Osteocyte (in vitro differentiated cells): ENCODE data around the gene C10orf53. TPM values are rescaled to one million over a fixed set of nuclear protein-coding genes. Genes with fewer than 3 reads are reported as not detected.
A peak's percentile ranks its signal among the peaks of the same experiment; 100 is the strongest.

Source experiments
- DNase-seq: peaks from one replicate; pipeline ENCODE4 v3.0.0; 2021; ENCODE audit warnings: mixed read lengths; ENCODE audit not compliant: unreplicated experiment; ENCODE audit errors: extremely low spot score
- H3K27ac Mint-ChIP-seq: one replicate; pipeline ENCODE4 v1.8.0; 2021; ENCODE audit warnings: mild to moderate bottlenecking, mixed read lengths; ENCODE audit not compliant: unreplicated experiment
- H3K27me3 Mint-ChIP-seq: one replicate; pipeline ENCODE4 v1.8.0; 2021; ENCODE audit warnings: mixed read lengths; ENCODE audit not compliant: unreplicated experiment
- H3K36me3 Mint-ChIP-seq: one replicate; pipeline ENCODE4 v1.8.0; 2021; ENCODE audit warnings: mixed read lengths; ENCODE audit not compliant: unreplicated experiment
- H3K4me1 Mint-ChIP-seq: one replicate; pipeline ENCODE4 v1.8.0; 2021; ENCODE audit warnings: mixed read lengths; ENCODE audit not compliant: unreplicated experiment
- H3K4me3 Mint-ChIP-seq: one replicate; pipeline ENCODE4 v1.8.0; 2021; ENCODE audit warnings: mild to moderate bottlenecking, moderate library complexity, mixed read lengths; ENCODE audit not compliant: unreplicated experiment
- H3K9me3 Mint-ChIP-seq: one replicate; pipeline ENCODE4 v1.8.0; 2021; ENCODE audit warnings: mixed read lengths; ENCODE audit not compliant: unreplicated experiment
- total RNA-seq: library from RNA; stranded (reverse); gene quantifications from 2 replicates; pipeline ENCODE4 v1.2.1, GENCODE V29; 2021
- TF ChIP-seq, protein P1 (sequence below): fragments of 200-600 bp; sonication (generic); IDR thresholded peaks from 2 replicates; pipeline ENCODE4 v1.5.0; 2021; ENCODE audit warnings: antibody characterized with exemption, mild to moderate bottlenecking, moderate library complexity

C10orf53 gene
- total RNA-seq, 1 donor from 2014 or later = not detected

DNA sequence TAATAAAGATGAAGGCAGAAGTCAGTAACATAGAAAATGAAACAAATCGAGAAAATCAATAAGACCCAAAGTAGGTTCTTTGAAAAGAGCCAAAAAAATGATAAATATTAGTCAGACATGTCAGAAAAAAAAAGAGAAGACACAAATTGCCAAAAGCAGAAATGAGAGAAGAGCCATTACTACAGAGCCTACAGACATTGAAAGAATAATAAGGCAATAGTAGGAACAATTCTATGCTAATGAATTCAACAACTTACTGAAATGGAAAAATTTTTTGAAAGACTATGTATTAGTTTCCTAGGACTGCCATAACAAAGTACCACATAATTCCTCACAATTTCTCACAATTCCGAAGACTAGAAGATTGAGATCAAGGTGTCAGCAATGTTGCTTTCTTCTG lies 47.1 kb downstream of the C10orf53 start:
- peaks cover 17% of the 10 kb centered on the region for H3K9me3 Mint-ChIP-seq
- peaks cover 2% of the 10 kb centered on the region for H3K36me3 Mint-ChIP-seq
- H3K27ac Mint-ChIP-seq = no peak overlapping the region
- no peak for DNase-seq
- peaks cover 10% of the 10 kb centered on the region for H3K27me3 Mint-ChIP-seq
- TF ChIP-seq, protein P1, sequence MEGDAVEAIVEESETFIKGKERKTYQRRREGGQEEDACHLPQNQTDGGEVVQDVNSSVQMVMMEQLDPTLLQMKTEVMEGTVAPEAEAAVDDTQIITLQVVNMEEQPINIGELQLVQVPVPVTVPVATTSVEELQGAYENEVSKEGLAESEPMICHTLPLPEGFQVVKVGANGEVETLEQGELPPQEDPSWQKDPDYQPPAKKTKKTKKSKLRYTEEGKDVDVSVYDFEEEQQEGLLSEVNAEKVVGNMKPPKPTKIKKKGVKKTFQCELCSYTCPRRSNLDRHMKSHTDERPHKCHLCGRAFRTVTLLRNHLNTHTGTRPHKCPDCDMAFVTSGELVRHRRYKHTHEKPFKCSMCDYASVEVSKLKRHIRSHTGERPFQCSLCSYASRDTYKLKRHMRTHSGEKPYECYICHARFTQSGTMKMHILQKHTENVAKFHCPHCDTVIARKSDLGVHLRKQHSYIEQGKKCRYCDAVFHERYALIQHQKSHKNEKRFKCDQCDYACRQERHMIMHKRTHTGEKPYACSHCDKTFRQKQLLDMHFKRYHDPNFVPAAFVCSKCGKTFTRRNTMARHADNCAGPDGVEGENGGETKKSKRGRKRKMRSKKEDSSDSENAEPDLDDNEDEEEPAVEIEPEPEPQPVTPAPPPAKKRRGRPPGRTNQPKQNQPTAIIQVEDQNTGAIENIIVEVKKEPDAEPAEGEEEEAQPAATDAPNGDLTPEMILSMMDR = no peak
- H3K4me3 Mint-ChIP-seq = no peak overlapping the region
- no peaks in the 10 kb centered on the region for H3K4me1 Mint-ChIP-seq

DNA sequence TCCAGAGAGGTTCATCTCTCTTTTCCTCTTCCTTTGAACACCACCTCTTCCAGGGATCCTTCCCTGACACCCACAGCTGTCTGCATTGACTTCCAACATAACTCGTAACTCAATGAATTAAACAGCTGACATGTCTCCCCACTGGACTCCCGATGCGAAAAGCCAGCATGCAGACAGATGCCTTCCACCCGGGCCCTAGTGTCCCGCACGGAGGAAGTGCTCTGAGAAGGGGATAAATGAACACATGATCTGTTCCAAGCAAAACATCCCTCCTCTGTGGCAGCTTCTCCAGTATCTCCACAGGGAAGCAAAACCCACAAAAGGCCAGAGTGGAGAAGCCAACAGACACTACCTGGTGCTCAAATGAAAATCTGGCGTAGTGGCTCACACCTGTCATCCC lies 54.4 kb downstream of the C10orf53 start:
- H3K36me3 Mint-ChIP-seq = no peaks in the 10 kb centered on the region
- H3K27me3 Mint-ChIP-seq = peaks cover 7% of the 10 kb centered on the region
- peak; percentile 60 for DNase-seq
- H3K9me3 Mint-ChIP-seq = no peaks in the 10 kb centered on the region
- TF ChIP-seq, protein P1 = no peak
- no peaks in the 10 kb centered on the region for H3K4me1 Mint-ChIP-seq
- no peak overlapping the region for H3K27ac Mint-ChIP-seq
- no peak overlapping the region for H3K4me3 Mint-ChIP-seq

DNA sequence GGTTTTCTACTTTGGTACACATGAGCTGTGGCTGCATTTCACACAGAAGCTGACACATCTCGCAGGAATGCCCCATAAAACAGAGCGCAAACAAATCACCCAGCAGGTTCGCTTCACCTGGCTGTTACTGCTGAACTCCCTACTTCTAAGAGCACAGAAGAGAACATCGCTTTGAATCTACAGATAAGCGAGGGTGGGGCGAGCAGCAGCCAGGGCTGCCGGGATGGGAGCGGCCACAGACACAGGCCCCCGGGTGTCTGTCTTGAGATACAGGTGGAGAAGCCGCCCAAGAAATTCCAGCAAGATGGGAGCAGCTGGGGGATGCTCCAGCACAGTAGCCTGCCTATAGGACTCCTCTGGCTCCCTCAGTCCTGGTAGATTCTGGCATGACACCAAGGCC lies 55.2 kb downstream of the C10orf53 start:
- peaks cover 6% of the 10 kb centered on the region for H3K27me3 Mint-ChIP-seq
- peak; percentile 67 for DNase-seq
- no peak overlapping the region for H3K27ac Mint-ChIP-seq
- no peaks in the 10 kb centered on the region for H3K36me3 Mint-ChIP-seq
- no peaks in the 10 kb centered on the region for H3K4me1 Mint-ChIP-seq
- TF ChIP-seq, protein P1 = no peak
- H3K4me3 Mint-ChIP-seq = no peak overlapping the region
- no peaks in the 10 kb centered on the region for H3K9me3 Mint-ChIP-seq

DNA sequence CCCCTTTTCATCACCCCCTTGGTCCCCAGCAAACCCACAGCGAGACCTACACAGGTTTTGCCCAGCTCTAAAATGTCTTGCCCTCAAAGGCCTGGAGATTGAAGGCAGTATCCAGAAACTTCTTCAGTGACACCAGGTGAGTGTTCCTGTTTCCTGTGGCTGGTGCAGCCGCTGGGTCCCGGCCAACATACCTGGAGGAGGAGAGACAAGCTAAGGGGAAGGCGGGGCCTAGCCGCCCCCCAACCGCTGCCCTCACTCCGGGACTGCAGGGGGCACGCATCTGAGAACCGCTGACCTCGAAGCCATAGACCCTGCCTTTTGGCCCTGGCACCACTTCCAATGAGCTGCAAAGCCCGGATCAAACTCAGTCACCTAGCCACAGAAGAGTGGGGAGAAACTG lies 55.7 kb downstream of the C10orf53 start:
- H3K4me1 Mint-ChIP-seq = no peaks in the 10 kb centered on the region
- peaks cover 1% of the 10 kb centered on the region for H3K27me3 Mint-ChIP-seq
- H3K4me3 Mint-ChIP-seq = no peak overlapping the region
- no peak for DNase-seq
- H3K36me3 Mint-ChIP-seq = no peaks in the 10 kb centered on the region
- TF ChIP-seq, protein P1 = no peak
- no peak overlapping the region for H3K27ac Mint-ChIP-seq
- no peaks in the 10 kb centered on the region for H3K9me3 Mint-ChIP-seq

DNA sequence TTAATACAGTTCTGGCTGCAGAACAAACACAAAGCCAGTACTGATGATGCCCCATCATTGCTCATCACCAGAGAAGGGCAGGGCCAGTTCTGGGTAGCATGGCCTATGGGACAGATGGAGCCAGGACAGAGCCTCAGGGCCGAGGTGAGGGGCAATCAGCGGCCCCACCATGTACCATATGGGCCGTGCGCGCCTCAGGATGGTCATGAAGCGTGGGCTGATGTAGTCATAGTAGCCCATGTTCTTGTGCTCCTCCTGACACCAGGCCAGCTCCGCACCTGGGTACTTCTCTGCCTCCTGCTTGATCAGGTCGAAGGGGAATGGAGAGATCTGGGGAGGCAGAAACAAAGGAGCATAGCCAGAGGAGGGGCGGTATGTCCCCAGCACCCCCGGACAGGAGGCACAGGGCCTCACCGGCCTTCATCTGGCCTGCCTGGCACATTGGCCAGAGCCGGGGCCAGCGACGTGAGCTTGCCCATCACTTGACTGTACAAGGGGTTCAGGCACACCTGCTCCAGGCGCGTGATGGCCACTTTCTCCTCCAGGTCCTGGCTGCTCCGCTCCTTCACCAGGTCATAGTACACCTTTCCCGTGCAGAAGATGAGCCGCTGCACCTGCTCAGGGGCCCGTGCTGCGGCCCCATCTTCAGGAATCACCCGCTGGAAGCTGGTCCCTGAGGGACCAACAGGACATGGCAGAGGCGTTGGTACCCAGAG lies 56.6 kb downstream of the C10orf53 start:
- no peaks in the 10 kb centered on the region for H3K4me1 Mint-ChIP-seq
- no peak overlapping the region for H3K4me3 Mint-ChIP-seq
- no peak overlapping the region for H3K27ac Mint-ChIP-seq
- no peaks in the 10 kb centered on the region for H3K36me3 Mint-ChIP-seq
- no peaks in the 10 kb centered on the region for H3K27me3 Mint-ChIP-seq
- TF ChIP-seq, protein P1 = no peak
- DNase-seq = peak; percentile 74
- H3K9me3 Mint-ChIP-seq = no peaks in the 10 kb centered on the region
